Retinal pigment epithelial cell (primary cell): ENCODE data around the gene ANKRD63.

ENCODE experiments used
- DNase-seq: peaks from one replicate; pipeline ENCODE4 v3.0.0-alpha.2; 2010; ENCODE audit warnings: low read depth
- H3K4me3 ChIP-seq: 2 replicates; pipeline ENCODE4 v1.5.1; 2011; ENCODE audit warnings: mild to moderate bottlenecking, low read length, control low read depth, moderate library complexity
- CTCF ChIP-seq: conservative IDR thresholded peaks from 2 replicates; pipeline ENCODE4 v1.5.1; 2011; ENCODE audit warnings: low read depth, low read length, control low read depth, inconsistent platforms

ANKRD63 gene

GRCh38 chr15:40243126-40243810 is 39.6 kb downstream of the ANKRD63 start:
- TF ChIP-seq CTCF: no peak
- no peak for DNase-seq
- H3K4me3 ChIP-seq: no peak overlapping the region

- no peak for DNase-seq
- no peak for TF ChIP-seq CTCF
- no peak overlapping the region for H3K4me3 ChIP-seq
These were observed 40.3 kb downstream of the ANKRD63 start for GRCh38 chr15:40242601-40243000.

- no peak for DNase-seq
- TF ChIP-seq CTCF: no peak
- H3K4me3 ChIP-seq: no peak overlapping the region
These were observed 40.7 kb downstream of the ANKRD63 start for GRCh38 chr15:40242213-40242599.

GRCh38 chr15:40241269-40242212 is 41.3 kb downstream of the ANKRD63 start:
- no peak for TF ChIP-seq CTCF
- no peak overlapping the region for H3K4me3 ChIP-seq
- DNase-seq: no peak

- no peak for TF ChIP-seq CTCF
- no peak for DNase-seq
- no peak overlapping the region for H3K4me3 ChIP-seq
These were observed 42.1 kb downstream of the ANKRD63 start for GRCh38 chr15:40240619-40241221.

- DNase-seq: no peak
- TF ChIP-seq CTCF: no peak
- H3K4me3 ChIP-seq: no peak overlapping the region
These were observed 42.9 kb downstream of the ANKRD63 start for GRCh38 chr15:40239693-40240618.
